Inferior parietal cortex (tissue), 1 donor: ENCODE measurements around the gene PGPEP1.

Experiments
- DNase-seq: peaks from one replicate; pipeline ENCODE4 v3.0.0-alpha.2; 2016; ENCODE audit errors: extremely low spot score

The PGPEP1 gene, protein sequence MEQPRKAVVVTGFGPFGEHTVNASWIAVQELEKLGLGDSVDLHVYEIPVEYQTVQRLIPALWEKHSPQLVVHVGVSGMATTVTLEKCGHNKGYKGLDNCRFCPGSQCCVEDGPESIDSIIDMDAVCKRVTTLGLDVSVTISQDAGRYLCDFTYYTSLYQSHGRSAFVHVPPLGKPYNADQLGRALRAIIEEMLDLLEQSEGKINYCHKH

DNA sequence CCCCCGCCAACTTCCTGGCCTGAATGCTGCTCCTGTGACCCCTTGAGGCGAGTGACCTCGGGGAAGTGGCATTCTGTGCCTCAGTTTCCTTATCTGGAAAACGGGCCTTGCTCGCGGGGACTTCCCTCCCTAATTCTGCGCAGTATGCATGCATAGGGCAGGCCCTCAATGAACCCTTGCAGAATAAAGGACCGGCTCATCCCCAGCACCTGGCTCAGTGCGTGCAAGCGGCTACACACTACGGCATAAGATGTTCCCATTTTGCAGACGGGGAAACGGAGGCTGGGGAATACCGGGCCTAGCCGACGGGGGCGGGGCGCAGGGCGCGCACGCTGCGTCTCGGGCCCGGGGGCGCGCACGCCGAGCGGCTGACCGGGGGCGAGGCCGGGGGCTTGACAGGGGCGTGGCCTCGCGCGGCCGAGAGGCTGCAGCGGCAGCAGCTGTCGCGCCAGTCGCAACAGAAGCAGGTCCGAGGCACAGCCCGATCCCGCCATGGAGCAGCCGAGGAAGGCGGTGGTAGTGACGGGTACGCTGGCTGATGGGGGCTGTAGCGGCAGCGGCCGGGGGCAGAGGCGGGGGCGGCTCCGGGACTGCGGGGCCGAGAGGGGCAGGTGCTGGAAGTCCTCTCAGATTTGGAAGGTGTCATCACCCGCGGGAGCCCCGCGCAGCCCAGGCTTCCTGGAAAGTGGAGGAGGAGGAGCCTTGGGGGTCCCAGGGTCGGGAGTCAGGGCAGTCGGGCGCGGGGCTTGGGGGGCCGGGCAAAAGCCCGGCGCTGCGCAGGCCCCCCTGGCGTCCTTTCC lies at the start of gene PGPEP1:
TSS of gene PGPEP1 (plus strand) at position 409 of the 800 bp plus-strand sequence. CDS start at position 493, 84 bp downstream.
- DNase-seq = peak; percentile 65

DNA sequence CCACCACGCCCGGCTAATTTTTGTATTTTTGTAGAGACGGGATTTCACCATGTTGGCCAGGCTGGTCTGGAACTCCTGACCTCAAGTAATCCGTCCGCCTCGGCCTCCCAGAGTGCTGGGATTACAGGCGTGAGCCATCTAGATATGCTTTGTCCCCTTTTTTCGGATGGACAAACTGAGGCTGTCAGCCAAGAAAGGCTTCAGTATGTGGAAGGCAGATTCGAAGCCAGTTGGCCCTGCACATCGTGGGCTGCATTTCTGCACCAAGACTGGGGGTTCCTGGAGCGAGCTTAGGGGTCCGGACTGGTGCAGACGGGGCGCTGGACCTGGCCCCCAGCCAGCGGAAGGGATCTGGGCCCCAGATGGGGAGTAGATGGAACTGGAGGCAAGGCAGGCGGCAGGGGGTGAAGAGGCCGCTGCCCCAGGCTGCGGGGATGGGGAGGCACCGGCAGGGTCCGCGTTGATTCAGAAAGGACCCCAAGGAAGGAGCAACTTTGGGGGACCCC lies 49.3 kb upstream of the PGPEP1 start:
- no peak for DNase-seq

DNA sequence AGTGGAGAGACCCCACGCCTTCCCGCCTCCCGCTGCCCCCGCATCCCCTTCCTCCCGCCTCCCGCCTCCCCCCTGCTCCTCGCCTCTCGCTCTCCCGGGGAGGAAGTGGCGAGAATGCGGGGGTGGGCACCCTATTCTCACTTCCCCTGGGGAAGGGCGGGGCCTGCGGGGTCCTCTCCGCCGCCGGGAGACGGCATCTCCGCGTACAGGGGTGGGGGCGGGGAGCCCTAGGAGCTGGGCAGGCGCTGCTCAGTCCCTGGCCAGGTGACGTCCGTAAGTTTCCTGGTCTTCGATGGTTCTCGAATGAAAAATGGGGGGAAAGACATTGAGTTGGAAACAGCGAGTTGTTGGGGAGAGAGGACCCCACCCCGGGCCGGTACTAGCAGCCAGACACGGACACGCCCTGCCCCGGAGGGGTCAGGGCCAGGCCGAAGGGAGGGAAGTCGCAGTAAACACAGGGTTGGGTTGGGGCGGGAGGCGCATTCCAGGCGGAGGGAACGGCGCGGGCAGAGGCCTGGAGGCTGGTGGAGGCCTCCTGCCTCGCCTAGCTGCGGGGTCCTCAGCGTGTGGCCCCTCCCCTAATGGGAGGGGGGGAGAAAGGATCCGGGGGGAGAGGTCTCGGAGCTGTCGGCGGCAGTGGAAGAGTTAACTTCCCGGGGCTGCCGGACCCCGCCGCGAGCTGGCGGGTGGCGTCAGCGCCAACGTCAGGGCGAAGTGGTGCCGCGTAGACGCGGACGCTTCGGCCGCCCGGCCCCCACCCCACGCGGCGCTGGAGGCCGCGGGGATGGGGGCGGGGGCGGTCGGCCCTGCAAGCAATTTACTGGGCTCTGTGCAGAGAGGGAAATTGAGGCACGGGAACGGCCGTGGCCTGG lies 48.6 kb upstream of the PGPEP1 start:
- peak; percentile 71 for DNase-seq

DNA sequence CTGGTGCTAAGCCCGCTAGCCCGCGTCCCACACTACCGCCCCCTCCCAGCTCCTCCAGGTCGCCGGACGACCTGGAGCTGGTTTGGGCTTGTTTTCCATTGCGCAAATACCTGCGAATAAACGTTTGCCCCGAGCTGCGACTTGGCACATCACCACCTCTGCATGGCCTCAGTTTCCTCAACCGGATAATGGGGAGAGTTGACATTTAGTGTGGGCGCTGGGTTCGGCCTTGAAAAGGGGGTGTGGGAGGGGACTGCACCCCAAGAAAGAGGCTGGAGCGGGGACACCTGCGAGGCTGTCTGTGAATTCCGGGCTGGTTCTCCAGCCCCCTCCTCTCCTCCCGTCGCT lies 48.0 kb upstream of the PGPEP1 start:
- DNase-seq = no peak

DNA sequence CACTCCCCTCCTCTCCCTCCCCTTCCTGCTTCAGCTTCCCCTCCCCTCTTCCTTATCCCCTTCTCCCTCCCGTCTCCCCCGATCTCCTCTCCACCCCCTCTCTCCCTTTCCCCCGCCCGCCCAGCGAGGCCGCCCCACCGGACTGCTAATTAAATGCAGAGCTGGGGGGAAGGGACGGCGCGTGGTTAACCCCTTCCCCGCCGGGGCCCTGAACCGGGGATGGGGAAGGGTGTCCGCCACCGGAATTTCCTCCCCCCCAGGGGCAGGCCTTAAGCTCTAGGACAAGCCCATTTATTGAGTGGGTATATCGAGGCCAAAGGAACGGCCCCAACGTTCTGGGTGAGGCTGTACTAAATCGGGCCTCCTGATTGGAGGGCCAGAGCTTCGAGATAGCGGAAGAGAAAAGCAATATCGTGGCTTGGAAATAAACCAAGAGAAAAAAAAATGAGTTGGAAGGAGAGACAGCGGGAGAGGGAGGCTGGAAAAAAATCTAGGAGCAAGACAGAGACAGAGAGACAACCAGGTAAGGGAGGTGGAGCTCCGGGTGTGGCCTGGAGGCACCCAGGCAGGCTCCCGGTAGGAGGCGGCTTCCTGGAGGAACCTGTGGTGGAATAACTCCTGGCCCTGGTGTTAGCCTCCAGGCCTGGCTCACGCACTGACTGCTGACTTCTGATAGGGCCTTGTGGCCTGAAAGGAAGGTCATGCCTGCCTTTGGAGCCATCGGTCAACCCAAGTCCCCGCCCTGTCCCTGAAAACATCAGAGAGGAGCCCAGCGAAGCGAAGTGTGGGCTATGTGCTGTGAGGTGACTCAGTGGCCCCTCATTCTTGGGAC lies 47.4 kb upstream of the PGPEP1 start:
- no peak for DNase-seq

DNA sequence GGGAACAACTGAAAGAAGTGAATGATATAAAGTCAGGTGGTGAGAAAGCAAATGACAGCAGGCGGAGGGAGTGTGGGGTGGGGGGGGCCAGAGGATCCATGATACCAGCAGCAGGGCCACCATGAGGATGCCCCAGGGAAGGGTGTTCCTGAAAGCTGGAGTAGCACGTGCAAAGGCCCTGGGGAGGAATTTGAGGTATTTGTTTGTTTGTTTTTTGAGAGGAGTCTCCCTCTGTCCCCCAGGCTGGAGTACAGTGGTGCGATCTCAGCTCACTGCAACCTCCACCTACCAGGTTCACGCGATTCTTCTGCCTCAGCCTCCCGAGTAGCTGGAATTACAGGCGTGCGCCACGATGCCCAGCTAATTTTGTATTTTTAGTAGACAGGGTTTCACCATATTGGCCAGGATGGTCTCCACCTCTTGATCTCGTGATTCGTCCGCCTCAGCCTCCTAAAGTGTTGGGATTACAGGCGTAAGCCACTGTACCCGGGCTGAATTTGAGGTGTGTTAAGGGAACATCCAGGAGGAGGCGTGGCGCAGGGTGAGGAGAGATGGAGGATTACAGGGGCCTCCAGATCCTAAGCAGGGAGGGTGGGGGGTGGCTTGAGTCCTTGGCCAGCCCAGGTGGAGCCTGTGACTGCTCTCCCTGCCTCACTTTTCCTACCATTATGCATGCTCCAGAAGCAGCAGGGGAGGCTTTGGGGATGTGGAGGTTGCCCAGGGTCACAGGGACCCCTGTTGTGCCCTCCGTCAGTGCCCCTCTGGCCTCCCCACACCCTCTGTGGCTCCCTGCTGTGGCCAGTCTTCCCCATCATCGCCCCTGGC lies 46.5 kb upstream of the PGPEP1 start:
- DNase-seq = no peak

DNA sequence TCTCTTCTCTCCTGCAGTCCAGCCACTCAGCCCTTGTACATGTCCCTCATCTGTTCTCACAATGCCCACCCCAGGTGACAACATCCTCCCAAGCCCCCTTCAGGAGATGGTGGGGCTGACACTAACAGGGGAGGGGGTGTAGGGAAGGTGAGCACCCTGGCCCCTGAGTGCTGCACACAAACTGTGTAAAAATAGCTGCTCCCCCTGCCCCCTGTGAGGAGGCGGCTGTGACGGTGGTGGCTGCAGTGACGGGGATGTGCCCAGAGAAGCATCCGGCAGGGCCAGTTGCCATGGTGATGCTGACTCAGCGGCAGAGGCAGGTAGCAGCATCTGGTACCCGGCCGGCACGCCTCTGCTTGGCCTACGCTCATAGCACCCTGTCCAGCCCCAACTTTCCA lies 45.9 kb upstream of the PGPEP1 start:
- DNase-seq = no peak

DNA sequence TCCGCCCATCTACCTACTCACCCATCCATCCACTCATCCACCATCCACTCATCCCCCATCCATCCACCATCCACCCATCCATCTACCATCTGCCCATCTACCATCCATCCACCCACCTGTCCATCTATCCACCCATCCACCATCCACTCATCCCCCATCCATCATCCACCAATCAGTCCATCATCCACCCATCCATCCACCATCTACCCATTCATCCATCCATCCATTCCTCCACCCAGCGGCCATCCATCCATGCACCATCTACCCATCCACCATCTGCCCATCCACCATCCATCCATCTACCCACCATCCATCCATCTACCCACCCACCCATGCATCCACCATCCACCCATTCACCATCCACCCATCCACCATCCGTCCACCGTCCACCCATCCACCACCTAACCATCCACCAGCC lies 45.4 kb upstream of the PGPEP1 start:
- DNase-seq = no peak

DNA sequence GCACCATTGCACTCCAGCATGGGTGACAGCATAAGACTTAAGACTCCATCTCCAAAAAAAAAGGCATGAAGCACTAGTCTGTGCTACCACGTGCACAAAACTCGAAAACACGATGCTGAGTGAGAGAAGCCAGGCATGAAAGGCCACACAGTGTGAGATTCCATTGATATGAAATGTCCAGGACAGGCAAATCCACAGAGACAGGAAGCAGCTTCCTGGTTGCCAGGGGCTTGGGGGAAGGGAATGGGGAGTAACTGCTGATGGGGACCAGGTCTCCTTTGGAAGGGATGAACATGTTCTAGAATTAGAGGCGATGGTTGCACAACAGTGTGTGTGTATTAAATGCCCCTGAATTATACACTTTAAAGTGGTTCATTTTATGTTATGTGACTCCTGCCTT lies 43.1 kb upstream of the PGPEP1 start:
- DNase-seq = no peak

DNA sequence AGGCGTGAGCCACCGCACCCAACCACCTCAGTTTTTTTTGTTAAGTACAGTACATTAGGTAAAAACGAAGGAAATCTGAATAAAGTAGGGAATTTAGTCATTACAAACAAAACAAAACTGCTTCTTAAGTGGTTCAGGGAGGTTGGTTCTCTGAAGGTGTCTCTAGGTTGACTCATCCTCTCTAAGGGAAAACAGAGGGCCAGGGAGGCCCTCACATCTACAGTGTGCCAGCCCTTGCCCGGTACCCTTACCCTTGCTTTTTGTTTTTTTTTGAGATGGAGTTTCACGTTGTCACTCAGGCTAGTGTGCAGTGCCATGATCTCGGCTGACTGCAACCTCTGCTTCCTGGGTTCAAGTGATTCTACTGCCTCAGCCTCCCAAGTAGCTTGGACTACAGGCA lies 41.8 kb upstream of the PGPEP1 start:
- no peak for DNase-seq

DNA sequence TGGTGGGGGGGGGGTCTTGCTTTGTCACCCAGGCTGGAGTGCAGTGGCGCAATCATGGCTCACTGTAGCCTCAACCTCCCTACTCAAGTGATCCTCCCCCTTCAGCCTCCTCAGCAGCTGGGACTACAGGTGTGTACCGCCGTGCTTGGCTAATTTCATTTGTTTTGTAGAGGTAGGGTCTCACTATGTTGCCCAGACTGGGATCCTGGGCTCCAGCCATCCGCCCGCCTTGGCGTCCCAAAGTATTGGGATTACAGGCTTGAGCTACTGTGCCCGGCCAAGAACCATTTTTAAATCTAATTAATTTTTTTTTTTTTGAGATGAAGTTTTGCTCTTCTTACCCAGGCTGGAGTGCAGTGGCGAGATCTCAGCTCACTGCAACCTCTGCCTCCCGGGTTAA lies 40.7 kb upstream of the PGPEP1 start:
- DNase-seq = no peak

DNA sequence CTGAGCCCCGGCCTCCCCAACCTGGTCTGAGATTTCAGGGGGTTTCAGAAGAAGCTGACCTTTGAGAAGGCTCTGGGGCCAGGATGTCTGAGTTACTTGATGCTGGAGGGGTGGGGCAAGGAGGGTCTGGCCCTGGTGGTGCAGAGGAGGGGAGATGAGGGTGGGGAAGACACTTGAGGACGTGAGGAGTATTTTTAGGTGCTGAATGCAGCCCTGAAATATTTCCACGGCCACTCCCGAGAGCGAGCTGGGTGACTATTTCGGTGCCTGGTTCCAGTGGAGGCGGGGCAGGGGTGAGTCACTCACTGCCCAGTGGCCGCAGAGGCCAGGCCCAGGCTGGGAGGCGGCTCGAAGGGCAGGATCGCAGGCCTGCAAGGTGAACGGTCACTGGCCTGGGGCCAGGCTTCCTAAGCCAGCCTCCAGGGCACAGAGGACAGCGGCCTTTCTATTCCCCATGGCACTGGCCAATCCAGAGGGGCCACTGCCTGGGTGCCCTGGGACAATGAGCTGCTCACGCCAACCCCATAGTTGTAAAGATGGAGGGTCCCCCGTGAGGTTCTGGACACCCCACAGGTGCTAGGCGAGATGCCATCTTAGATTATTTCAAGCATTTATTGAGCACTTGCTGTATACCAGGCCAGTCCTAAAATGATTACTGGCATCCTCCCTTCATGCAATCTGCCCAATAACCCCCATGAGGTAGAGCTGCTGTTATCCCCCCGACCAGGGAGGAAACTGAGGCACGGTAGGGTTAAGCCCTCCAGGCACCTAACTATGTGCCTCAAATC lies 39.3 kb upstream of the PGPEP1 start:
- no peak for DNase-seq

DNA sequence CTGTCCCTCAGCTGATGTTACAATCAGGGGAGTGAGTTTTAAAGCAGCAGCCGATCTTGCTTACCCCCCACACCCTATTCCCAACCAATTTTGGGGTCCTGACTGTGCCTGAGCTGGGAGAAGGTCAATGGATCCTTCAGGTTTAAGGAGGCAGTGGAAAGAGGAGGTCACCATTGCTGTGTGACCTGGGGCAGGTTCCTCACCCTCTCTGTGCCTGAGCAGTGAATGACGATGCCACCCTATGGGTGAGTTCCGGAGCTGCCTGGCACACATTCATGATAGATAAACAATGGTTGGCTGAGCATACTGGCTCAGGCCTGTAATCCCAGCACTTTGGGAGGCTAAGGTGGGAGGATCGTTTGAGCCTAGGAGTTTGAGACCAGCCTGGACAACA lies 38.7 kb upstream of the PGPEP1 start:
- no peak for DNase-seq

DNA sequence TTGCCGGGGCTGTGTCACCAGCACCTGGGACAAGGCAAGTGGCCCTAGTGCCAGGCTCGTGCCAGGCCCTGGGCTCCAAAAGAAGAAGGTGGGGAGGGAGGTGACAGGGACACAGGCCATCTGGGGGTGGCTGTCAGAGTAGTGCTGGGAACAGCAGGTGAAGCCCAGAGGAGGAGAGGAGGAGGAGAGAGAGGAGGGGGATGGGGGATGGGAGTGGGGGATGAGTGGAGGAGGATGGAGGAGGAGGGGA lies 36.3 kb upstream of the PGPEP1 start:
- no peak for DNase-seq

DNA sequence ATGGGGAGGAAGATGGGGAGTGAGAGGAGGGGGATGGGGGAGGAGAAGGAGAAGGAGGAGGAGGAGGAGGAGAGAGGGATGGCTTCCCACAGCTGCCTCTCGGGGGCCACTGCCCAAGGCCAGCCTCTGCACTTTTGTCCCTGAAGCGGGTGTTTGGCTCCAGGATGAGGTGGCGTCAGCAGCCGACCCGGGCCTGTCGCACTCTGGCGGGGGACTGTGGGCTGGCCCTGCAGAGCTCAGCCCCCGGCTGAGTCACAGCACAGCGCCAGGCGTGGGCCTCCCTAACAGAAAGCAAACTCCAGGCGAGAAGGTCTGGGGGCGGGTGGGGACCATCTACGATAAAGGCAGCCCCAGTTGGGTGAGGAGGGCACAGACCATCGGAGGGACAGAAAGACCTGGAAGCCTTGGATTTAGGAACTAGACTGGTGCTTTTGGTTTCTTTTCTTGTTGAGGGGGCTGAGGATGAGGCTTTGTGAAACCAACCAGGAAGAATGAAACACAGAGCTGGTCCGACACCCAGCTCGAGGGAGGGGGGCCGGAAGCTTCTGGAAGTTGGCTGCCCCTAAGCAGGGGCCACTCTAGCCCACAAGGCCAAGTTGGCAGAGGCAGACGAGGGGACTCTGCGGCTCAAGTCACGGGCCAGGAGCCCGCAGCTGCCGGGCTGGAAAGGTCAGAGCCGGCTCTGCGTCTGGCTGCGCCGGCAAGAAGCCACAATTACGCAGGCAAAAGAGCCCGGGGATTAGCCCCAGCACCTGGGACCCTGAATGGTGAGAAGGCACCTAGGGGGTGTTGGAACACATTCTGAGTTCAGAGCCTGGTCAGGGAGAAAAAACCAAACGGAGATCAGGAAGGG lies 35.7 kb upstream of the PGPEP1 start:
- DNase-seq = peak; percentile 58

DNA sequence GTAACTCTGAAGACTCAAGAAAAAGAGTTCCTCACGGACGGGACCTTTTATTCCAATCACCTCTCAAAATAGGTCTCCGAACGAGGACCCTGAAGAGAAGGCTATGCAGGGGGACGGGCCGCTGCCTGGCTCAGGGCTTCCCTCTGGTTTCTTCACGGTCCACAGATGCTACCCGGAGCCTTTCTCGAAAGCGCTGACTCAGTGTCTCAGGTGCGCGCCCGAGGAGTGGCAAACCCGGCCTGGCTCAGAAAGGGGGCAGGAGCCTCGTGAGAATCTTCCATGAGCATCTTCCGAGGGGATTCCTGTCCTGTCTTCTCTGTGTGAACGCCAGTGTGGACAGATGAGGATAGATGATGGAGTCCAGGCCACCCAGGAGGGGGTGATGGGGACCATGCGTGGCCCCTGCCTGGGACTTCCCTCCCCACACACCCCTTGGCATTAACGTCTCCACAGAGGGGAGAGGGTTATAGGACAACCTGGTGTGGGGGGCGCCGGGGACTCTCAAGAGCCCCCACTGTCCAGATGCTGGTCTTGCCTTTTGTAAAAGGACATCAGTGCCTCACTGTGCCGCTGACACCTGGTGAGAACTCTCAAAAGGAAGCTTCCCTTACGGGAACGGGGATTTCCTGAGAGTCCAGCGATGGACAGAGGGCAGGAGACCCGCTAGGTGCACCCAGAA lies 34.0 kb upstream of the PGPEP1 start:
- DNase-seq = no peak

DNA sequence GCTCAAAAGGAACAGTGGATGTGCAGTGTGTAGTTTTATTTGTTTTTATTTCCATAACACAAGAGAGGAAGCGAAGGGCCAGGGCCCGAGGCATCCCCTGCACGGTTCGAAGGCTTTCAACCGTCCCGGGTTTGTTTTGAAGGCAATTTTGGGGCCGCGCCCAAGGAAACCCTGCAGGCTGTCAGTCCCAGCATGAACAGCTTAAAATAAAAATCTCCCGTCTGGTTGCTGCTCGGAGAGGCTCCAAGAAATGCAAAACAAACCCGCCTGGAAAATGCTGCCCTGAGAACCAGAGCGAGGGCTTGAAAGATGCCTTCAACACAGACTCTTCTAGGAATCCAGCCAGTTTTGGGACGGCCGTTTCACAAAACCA lies 33.5 kb upstream of the PGPEP1 start:
- DNase-seq = peak; percentile 49

DNA sequence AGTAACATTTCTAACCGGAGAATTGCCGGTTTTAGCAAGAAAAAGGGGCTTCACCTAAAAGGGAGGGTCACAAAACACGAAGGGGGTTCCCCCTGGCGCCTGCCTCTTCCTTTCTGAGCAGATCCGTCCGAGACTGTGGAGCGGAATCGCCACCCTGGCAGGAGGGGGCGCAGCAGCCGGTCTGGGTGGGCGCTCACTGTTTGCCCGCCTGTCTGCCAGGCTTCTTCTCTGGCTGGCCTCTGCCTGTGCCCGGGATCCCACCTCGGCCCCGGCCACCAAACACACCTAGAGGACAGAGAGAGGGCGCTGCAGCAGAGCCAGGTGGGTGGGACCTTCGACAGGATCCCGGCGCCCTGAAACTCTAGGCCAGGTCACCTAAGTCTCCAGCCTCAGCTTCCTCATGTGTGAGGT lies 33.1 kb upstream of the PGPEP1 start:
- no peak for DNase-seq
